HG03558 (cell line): ENCODE measurements around the gene SCLT1.
"Not testable (repeated sequence)": the region's sequence is repeated elsewhere in the genome, so short reads cannot be mapped to it uniquely, and the experiment has no call there.

Experiments used
- ATAC-seq: cut with Tn5 transposase; IDR thresholded peaks from one replicate; pipeline ENCODE4 v1.9.1; 2021; ENCODE audit warnings: moderate number of reproducible peaks; ENCODE audit not compliant: unreplicated experiment; ENCODE audit errors: extremely low read depth

Gene SCLT1

GRCh38 chr4:129080129-129080528 lies 13.2 kb downstream of the SCLT1 start:
- ATAC-seq: no peak

DNA sequence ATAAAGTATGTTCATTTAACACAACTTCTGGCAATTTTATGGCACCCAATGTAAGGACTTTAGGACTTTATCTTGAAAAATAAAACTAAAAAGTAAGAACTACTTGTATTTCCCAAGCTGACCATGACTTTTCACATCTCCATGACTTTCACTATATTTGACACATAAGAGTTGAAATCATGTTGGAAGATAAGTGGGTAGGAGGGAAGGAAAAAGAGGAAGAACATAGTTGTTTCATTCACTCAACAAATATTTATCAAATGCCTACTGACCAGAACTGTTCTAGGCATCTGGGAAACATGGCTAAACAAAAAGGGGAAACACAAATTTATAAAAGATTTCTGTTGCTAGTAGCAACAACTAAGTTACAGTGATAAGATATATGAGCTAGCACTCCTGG lies 16.0 kb downstream of the SCLT1 start:
- no peak for ATAC-seq

- not testable (repeated sequence) for ATAC-seq
Observed at GRCh38 chr4:129069537-129069936, 23.8 kb downstream of the SCLT1 start.

DNA sequence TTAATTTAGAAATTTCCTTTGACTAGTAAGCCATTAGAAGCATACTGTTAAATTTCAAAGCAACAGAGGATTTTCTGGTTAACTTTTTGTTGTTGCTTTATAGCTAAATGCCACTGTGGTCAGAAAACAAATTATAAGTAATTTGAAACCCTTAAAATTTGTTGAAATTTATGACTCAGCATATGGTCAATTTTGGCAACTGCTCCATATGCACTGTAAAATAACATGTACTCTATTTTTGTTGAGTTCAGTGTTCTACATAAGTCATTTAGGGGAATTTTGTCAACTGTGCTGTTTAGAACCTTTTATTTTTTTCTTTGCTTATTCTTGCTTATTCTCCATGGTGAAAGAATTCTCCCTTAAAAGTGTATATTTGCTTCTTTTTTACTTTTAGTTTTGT lies 28.6 kb downstream of the SCLT1 start:
- no peak for ATAC-seq

DNA sequence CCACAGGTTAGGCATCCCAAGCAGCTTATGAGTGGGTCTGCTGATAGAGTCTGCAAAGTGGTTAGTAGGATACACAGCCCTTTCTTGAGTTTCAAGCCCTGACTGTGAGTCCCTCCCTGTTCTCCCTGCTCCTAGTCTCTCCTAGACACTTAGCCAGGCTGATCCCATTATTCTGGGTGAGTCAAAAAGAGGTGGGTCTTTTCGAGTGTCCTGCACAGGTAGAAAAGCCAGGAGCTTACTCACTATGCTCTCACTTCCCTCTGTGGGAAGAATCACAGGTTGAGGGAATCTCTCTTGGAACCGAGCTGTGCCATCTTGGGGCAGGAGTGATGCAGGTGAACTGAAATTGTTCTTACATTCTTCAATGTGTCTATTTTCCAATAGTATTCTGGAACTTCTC lies 29.7 kb downstream of the SCLT1 start:
- no peak for ATAC-seq

GRCh38 chr4:129062580-129062979 lies 30.8 kb downstream of the SCLT1 start:
- no peak for ATAC-seq

DNA sequence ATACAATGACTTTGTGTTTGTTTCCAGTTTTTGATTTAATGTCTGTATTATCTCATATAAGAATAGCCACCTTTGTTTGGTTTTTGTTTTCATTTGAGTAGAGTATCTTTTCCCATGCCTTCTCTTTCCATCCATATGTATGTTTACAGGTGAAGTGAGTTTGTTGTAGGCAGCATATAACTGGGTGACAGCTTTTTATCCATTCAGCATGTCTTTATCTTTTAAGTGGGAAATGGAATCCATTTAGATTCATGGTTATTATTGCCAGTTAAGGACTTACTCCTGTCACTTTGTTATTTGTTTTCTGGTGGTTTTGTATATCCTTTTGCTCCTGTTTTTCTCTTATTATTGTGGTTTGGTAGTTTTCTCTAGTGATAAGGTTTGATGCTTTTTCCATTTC lies 34.3 kb downstream of the SCLT1 start:
- ATAC-seq: no peak

DNA sequence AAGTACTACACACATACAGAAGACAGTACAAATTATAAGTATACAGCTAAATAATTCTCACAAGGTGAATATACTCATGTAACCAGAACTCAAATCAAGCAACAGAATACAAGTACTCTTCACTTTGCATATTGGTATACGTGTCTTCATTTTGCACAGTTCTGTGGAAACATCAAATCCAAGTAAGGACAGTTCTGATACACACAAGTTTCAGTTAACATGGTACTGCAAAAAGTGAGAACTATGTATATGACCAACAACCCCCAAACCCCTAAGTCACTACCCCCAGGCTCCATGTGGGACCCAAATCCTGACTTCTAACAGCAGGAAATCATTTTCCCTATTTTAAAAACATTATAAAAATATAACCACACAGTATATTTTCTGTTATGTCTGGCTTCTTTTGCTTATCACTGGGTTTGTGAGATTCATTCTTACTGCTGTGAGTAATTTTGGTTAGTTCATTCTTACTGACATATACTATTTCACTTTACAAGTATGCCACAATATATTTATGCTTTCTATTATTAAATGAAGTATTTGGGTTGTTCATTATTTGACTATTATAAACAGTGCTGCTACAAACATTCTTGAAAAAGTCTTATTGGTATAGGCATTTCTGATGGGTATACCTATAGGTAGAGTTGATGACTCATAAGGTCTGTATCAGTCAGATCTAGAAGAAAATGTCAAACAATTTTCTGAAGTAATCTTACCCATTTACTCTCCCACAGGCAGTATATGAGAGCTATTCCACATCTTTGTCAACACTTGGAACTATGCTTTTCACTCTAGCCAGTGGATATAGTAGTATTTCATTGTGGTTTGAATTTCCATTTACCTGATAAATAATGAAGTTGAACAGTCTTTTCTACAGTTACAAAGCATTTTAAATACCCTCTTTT lies 47.0 kb downstream of the SCLT1 start:
- ATAC-seq: peak; percentile 51

DNA sequence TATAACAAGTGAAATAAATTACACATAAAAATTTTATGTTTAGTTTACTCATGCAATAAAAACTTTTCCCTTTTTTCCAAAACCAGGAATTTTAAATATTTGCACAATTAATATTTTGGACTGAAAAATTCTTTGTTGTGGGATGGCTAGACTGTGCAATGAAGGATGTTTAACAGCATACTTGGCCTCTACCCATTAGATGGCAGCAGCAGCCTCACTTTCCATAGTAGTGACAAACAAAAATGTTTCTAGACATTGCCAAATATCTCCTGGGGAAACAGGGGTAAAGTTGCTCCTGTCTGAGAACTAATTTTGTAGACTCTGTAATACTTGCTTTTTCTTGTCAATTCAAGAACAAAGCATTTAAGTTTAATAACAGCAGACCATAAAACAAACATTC lies 49.8 kb downstream of the SCLT1 start:
- no peak for ATAC-seq

GRCh38 chr4:129040471-129040870 lies 52.9 kb downstream of the SCLT1 start:
- ATAC-seq: no peak

GRCh38 chr4:129037093-129037492 lies 56.2 kb downstream of the SCLT1 start:
- no peak for ATAC-seq

DNA sequence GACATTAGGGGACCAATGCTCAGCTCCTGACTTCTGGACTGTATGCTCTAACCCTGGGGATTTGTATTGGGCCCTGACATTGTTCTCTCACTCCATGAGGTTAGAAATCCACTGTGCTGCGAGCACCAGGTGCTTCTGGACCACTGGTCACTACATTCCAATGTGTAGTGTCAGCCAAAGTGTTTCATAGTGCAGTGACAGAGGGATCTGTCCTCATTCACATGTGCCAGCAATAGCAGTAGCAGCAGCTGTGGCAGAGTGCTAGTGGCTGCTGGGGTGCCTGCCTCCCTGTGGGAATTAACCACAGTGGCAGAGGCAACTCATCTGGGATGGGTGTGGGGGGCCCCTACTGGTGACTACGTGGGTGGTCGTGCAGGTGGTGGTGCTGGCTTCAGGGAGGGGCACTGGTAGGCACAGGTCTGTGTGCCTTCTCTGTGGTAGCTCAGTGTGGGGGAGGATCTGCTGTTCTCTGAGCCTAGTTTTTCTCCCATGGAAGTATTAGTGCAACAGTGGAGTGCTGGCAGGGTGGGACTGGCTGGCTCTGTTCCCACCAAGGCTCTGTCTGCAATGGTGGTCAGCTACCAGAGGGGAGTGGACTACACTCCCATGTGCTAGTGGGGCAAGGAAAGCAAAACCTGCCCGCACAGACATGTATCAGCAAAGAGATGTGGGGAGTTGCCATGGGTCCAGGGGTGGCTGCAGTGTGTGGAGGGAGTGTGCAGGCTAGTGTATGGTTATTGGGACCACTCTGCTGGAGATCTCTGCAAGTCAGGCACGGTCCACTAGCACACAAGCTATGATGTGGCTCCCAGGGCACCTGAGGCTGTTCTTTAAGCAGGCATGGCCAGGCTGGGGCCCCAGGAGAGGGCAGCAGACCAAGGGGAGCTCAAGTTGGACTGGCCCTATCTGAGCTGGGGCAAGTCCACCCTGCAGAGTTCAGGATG lies 78.5 kb downstream of the SCLT1 start:
- no peak for ATAC-seq

- no peak for ATAC-seq
Observed at GRCh38 chr4:129008096-129008495, 85.2 kb downstream of the SCLT1 start.

DNA sequence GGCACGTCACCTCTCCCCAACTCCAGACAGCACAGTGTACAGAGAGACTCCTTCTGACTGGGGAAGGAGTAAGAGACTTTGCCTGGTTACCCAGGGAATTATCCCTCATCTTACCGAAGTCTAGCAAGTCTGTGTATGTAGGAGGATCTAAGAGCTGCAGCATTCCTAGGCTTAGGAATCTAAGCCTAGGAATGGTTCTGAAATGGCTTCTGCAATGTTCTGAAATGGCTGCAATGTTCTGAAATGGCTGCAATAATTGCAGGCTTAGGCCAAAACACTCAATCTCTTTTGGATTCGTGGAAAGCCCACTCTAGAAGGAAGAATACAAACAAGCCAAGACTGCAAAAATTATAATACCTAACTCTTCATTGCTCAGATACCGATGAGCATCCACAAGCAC lies 106.4 kb downstream of the SCLT1 start:
- ATAC-seq: no peak

GRCh38 chr4:128986019-128986418 lies 107.3 kb downstream of the SCLT1 start:
- ATAC-seq: no peak

DNA sequence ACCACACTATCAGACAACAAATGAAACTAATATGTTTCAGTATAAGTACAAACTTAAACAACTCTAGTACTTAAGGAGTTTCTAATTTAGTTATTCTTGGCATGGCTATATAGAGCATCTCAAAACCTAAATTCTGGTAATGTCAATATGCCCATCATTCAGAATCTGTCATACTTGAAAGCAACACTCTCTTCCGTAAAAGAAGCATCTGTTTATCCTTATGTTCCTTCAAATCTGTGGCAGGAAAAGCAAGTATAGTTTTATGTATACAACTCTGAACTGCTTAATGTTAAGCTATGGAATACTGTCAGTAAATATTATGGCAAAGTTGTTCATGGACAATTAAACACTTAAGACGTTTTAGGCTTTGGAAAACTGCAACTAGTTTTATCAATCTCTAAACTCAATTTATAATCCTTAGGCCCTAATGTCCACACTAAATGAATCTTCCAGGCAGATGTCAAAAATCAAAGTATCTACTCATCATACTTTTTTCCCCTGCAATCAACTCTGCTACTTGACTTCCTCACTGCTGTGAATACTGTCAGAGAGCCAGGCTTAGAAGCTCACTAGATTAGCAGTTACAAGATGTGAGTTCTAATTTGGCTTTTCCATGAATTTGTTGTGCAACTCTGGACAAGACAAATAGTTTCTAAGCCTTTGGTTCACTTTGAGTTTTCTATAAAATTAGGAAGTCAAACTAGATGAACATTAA lies 109.4 kb downstream of the SCLT1 start:
- no peak for ATAC-seq

DNA sequence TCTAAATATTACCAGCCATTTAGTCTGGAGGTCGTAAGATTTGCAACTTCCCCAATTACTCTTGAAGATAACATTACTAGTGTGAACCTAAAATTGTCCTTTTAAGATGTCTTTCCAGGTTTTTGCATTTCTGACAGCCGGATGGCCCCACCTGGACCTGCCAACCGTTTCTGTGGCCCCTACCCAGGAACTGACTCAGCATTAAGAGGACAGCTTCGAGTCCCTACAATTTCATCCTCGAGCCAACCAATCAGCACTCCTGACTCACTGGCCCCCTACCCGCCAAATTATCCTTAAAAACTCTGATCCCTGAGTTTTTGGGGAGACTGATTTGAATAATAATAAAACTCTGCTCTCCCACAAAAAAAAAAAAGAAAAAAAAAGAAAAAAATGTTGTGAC lies 112.0 kb downstream of the SCLT1 start:
- no peak for ATAC-seq

DNA sequence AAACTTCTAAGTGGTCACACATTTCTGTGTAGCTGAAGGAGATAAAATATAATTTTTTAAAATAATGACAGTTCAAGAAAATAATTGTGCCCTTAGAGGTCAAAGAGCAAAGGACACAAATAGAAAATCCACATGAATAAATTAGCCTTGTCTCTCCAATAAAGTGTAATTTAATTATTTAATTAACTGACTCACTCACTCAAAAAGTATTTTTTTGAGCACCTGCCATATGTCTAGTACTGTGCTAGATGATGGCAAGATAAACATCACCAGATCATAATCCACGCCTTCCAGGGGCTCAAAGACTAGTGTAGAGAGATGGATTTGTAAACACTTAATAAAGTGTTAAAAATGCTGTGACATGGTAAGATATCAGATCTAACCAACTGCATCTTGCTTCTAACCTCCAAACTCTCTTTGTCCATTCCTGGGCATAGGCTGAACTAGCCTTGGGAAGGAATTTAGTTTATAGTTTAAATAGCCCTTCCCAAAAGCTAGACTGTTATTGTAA lies 112.5 kb downstream of the SCLT1 start:
- ATAC-seq: no peak

DNA sequence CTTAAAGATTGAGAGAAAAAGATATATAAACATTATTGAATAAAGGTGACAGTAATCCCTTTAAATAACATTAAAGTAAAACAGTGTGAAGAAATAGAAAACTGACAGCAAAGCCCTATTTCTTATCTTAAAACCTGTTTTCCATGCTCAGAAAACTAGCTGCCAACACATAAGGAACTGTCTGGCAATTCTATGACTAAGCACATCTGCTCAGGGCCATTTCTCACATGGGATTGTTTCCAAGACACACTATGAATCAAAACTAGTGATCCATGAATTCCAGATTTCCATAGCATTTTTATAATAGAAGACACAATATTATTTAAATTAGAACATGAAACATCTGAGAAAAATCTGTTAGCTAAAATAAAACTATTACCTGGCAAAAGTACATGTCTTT lies 113.4 kb downstream of the SCLT1 start:
- ATAC-seq: no peak

DNA sequence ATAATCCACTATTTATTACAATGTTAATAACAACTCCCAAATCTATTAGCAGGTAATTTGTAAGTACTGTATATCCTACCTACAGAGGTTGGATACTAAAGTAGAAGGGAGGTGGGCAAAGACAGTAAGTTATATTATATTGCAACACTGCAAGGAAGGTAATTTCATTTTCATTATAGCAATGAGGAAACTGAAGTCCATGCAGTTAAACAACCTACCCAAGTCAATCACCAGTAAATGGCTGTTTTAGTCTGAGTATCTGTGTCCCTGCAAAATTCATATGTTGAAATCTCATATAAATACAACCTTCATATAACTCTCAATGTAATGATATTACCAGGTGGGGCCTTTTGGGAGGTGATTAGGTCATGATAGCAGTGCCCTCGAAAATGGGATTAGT lies 114.4 kb downstream of the SCLT1 start:
- ATAC-seq: no peak
